ENCODE measurements around the gene WDR27.
"Not testable (repeated sequence)": the region's sequence is repeated elsewhere in the genome, so short reads cannot be mapped to it uniquely, and the experiment has no call there.

The WDR27 gene

DNA sequence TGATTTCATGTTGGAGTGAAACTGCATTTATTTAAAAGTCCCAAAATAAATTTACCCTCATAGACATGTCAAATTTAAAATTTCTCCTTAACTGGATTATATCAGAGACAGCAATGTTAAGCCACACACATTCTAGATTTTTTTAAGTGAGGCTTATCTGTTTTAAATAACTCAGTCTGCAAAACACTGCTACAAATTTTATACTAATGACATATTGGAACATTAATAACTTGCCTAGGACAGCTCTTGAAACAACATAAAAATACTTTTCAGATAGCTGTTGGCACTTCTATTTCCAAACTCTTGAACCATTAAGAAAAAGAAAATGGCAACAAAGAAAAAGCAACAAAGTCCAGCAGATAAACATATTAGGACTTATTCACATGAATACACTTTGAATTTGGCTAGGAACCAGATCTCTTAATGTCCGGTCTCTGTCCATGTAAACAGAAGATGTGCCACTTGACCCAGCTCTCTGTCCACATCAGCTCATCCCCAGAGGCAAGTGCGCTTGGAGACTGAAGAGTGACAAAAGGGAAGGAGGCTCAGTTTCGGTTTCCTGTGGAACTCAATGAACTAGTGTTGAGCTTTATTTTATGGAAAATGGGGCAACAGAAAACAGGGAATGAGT, 228.9 kb downstream of the WDR27 start:
- TF ChIP-seq, protein P1, sequence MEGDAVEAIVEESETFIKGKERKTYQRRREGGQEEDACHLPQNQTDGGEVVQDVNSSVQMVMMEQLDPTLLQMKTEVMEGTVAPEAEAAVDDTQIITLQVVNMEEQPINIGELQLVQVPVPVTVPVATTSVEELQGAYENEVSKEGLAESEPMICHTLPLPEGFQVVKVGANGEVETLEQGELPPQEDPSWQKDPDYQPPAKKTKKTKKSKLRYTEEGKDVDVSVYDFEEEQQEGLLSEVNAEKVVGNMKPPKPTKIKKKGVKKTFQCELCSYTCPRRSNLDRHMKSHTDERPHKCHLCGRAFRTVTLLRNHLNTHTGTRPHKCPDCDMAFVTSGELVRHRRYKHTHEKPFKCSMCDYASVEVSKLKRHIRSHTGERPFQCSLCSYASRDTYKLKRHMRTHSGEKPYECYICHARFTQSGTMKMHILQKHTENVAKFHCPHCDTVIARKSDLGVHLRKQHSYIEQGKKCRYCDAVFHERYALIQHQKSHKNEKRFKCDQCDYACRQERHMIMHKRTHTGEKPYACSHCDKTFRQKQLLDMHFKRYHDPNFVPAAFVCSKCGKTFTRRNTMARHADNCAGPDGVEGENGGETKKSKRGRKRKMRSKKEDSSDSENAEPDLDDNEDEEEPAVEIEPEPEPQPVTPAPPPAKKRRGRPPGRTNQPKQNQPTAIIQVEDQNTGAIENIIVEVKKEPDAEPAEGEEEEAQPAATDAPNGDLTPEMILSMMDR (IDR thresholded peaks at IDR 0.05; ENCODE audit: low read depth, low read length, missing control alignments) = no peak
- in situ Hi-C loops (cut with HindIII; ENCODE audit: low sequenced_read_pairs) = no loop called here
- DNase-seq (ENCODE audit: low read depth) = no peak
- H3K4me3 ChIP-seq (ENCODE audit: low read depth, low read length) = no peak overlapping the region

DNA sequence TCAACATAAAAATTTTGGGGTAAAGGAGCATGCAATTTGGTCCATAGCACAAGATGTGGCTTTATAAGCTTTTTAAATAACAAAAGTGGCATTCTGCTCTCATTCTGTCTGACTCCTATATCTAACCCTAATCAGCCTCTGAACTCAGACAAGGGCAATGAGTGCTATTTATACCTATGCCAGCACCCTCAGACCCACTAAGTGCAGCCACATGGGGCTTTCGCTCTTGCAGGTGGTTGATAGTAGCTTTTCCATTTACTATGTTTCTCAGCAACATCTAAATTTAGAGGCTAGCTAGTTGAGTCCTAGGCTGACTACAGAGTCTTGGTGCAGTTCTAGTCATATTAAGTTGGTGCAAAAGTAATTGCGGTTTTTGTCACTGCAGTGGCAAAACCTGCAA, 231.0 kb downstream of the WDR27 start:
- TF ChIP-seq, protein P1 (IDR thresholded peaks at IDR 0.05; ENCODE audit: low read depth, low read length, missing control alignments) = no peak
- in situ Hi-C loops (cut with HindIII; ENCODE audit: low sequenced_read_pairs) = no loop called here
- no peak for DNase-seq (ENCODE audit: low read depth)
- H3K4me3 ChIP-seq (ENCODE audit: low read depth, low read length) = no peak overlapping the region

DNA sequence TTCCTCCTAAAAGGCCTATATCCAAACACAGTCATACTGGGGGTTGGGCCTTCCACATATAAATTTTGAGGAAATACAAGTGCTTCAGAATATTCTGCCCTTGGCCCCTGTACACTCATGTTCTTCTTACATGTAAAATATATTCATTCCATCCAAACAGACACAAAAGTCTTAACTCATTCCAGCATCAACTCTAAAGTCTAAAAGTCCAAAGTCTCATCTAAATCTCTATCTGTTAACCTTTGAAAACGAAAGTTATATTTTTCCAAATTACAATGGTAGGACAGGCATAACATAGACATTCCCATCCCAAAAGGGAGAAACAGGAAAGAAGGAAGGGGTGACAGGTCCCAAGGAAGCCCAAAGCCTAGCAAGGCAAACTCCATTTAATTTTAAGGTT, 232.8 kb downstream of the WDR27 start:
- TF ChIP-seq, protein P1 (IDR thresholded peaks at IDR 0.05; ENCODE audit: low read depth, low read length, missing control alignments) = no peak

DNA sequence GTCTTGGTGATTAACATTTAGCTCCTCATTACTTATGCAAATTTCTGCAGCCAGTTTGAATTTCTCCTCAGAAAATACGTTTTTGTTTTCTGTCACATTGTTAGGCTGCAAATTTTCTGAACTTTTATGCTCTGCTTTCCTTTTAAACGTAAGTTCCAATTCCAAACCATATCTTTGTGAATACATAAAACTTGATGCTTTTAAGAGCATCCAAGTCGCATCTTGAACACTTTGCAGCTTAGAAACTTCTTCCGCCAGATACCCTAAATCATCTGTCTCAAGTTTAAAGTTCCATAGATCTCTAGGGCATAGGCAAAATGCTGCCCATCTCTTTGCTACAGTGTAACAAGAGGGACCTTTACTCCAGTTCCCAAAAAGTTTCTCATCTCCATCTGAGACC, 234.1 kb downstream of the WDR27 start:
- in situ Hi-C loops (cut with HindIII; ENCODE audit: low sequenced_read_pairs); H3K4me3 ChIP-seq (ENCODE audit: low read depth, low read length); DNase-seq (ENCODE audit: low read depth): not testable (repeated sequence)

More for the DNA sequence above, 232.8 kb downstream of the WDR27 start:
- DNase-seq (ENCODE audit: low read depth) = no peak
- H3K4me3 ChIP-seq (ENCODE audit: low read depth, low read length) = no peak overlapping the region
- in situ Hi-C loops (cut with HindIII; ENCODE audit: low sequenced_read_pairs) = no loop called here

DNA sequence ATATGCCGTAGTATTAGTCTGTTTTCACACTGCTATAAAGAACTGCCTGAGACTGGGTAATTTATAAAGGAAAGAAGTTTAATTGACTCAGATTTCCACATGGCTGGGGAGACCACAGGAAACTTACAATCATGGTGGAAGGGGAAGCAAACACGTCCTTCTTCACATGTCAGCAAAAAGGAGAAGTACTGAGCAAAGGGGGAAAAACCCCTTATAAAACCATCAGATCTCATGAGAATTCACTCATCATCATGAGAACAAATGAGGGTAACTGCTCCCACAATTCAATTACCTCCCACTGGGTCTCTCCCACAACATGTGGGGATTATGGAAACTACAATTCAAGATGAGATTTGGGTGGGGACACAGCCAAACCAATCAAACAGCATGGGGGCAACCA, 235.6 kb downstream of the WDR27 start:
- in situ Hi-C loops (cut with HindIII; ENCODE audit: low sequenced_read_pairs); H3K4me3 ChIP-seq (ENCODE audit: low read depth, low read length): not testable (repeated sequence)

DNA sequence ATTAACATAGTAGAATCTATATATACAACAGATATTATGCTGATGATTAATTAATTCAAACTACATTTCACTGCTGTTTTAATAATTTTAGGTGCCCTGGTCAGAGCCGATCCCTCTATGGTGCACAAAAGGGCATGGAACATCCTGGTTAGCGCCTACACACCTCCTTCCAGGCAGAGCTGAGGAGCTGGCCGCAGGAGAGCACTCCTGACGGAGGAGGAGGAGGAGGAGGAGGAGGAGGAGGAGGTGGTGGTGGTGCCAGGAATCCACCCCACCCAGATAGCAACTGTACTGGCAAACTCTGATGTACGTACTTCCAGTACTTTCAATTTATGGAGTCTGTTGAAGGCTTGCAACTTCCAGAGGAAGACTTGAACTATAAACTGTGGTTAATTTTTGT, 244.1 kb downstream of the WDR27 start:
- TF ChIP-seq, protein P1 (IDR thresholded peaks at IDR 0.05; ENCODE audit: low read depth, low read length, missing control alignments) = no peak
- no peak overlapping the region for H3K4me3 ChIP-seq (ENCODE audit: low read depth, low read length)
- DNase-seq (ENCODE audit: low read depth) = no peak
- in situ Hi-C loops (cut with HindIII; ENCODE audit: low sequenced_read_pairs) = no loop called here

More for the DNA sequence above, 235.6 kb downstream of the WDR27 start:
- not testable (repeated sequence) for DNase-seq (ENCODE audit: low read depth)

DNA sequence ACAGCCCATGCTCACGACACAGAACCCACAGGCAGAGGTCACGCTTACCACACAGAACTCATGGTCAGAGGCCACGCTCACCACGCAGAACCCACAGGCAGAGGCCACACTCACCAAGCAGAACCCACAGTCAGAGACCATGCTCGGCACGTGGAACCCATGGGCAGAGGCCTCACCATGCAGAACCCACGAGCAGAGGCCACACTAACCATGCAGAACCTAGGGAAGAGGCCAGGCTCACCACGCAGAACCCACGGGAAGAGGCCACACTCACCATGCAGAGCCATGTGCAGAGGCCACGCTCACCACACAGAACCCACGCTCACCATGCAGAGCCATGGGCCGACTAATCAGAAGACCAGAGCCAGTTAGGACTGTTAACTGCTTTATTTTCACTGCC, 245.0 kb downstream of the WDR27 start:
- DNase-seq (ENCODE audit: low read depth) = no peak
- in situ Hi-C loops (cut with HindIII; ENCODE audit: low sequenced_read_pairs) = no loop called here
- TF ChIP-seq, protein P1 (IDR thresholded peaks at IDR 0.05; ENCODE audit: low read depth, low read length, missing control alignments) = no peak
- H3K4me3 ChIP-seq (ENCODE audit: low read depth, low read length) = no peak overlapping the region

DNA sequence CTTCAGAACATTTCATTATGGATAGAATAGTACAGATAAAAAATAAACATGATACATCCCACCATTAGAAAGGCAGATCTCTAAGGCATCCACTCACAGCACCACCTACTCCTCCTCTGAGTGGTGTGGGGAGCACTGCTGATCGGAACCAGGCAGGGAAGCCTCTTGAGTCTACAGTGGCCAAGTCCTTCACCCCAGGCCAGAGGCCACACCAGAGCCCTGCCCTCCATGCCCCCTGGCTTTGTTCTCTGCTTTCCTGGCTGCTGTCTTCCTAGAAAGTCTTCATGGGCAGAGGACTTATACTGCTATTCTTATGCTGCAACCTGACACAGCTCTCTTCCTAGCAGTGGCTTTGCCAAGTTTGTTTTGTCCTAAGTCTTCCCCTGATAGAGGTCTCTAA, 246.4 kb downstream of the WDR27 start:
- H3K4me3 ChIP-seq (ENCODE audit: low read depth, low read length) = no peak overlapping the region
- TF ChIP-seq, protein P1 (IDR thresholded peaks at IDR 0.05; ENCODE audit: low read depth, low read length, missing control alignments) = no peak
- in situ Hi-C loops (cut with HindIII; ENCODE audit: low sequenced_read_pairs) = no loop called here
- DNase-seq (ENCODE audit: low read depth) = no peak
